Measurements from ENCODE around the gene C9orf72. TPM values are rescaled to one million over a fixed set of nuclear protein-coding genes. Genes with fewer than 3 reads are reported as not detected.

C9orf72 gene
- total RNA-seq, 1 experiment from 2014 or later, result 8.0 TPM

DNA sequence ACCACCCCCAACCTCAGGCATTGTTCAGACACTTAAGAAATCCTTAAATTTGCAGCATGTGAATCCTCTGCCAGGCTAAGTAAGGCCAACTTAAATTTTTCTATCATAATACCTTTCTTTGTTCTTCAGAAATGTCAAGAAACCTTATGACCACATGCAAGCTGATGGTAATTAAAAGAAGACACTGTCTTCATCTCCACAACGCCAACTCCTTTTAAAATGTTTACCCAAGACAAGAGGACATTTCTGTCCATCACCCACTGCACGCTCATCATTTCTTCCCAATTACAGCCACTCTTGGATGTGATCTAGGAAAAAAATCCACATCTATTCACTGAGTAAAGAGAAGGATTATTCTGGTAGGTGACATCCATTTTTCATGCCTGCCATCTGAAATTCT is 55.3 kb downstream of the C9orf72 start:
- DNase-seq, result no peak
- Mint-ChIP-seq H3K4me1 (ENCODE audit: low read depth, unreplicated experiment) (no peaks in the 10 kb centered on the region), H3K9me3 (ENCODE audit: low read depth, unreplicated experiment) (no peaks in the 10 kb centered on the region), H3K27me3 (ENCODE audit: unreplicated experiment) (no peaks in the 10 kb centered on the region), H3K4me3 (ENCODE audit: low read depth, unreplicated experiment) (no peak overlapping the region), H3K27ac (ENCODE audit: unreplicated experiment) (no peak overlapping the region), H3K36me3 (ENCODE audit: insufficient read depth, unreplicated experiment) (no peaks in the 10 kb centered on the region)
- TF ChIP-seq, protein P1, sequence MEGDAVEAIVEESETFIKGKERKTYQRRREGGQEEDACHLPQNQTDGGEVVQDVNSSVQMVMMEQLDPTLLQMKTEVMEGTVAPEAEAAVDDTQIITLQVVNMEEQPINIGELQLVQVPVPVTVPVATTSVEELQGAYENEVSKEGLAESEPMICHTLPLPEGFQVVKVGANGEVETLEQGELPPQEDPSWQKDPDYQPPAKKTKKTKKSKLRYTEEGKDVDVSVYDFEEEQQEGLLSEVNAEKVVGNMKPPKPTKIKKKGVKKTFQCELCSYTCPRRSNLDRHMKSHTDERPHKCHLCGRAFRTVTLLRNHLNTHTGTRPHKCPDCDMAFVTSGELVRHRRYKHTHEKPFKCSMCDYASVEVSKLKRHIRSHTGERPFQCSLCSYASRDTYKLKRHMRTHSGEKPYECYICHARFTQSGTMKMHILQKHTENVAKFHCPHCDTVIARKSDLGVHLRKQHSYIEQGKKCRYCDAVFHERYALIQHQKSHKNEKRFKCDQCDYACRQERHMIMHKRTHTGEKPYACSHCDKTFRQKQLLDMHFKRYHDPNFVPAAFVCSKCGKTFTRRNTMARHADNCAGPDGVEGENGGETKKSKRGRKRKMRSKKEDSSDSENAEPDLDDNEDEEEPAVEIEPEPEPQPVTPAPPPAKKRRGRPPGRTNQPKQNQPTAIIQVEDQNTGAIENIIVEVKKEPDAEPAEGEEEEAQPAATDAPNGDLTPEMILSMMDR (IDR thresholded peaks at IDR 0.05; ENCODE audit: unreplicated experiment), result no peak
- CTCF ChIA-PET, result no interaction called here
- intact Hi-C loops (cut with micrococcal nuclease; ENCODE audit: unreplicated experiment), result no loop called here
- BruUV-seq (replicated peaks), result no TSS peak

DNA sequence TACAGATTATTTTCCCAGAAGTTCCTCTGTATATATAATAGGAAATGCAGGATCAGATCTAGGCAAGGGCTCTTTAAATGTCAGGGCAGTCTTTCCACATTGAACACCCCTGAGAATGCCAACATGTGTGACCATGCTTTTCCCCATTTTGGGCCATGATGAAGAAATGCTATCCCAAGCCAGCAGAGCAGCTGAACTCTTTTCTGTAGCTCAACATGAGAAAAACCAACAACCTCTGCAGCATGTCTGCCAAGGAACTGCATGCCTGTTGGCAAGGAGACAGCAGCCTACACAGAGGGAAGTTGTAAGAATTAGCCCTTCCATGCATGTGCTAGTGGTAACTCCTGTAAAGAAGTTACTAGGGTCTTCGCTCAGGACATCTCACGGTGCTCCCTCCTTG is 58.7 kb downstream of the C9orf72 start:
- intact Hi-C loops (cut with micrococcal nuclease; ENCODE audit: unreplicated experiment), result no loop called here
- TF ChIP-seq, protein P1 (IDR thresholded peaks at IDR 0.05; ENCODE audit: unreplicated experiment), result no peak
- no peaks in the 10 kb centered on the region for H3K27me3 Mint-ChIP-seq (ENCODE audit: unreplicated experiment)
- no peak for DNase-seq
- BruUV-seq (replicated peaks), result no TSS peak
- H3K4me3 Mint-ChIP-seq (ENCODE audit: low read depth, unreplicated experiment), result no peak overlapping the region
- peaks cover 7% of the 10 kb centered on the region for H3K4me1 Mint-ChIP-seq (ENCODE audit: low read depth, unreplicated experiment)
- H3K27ac Mint-ChIP-seq (ENCODE audit: unreplicated experiment), result no peak overlapping the region
- H3K36me3 Mint-ChIP-seq (ENCODE audit: insufficient read depth, unreplicated experiment), result no peaks in the 10 kb centered on the region
- CTCF ChIA-PET, result no interaction called here
- no peaks in the 10 kb centered on the region for H3K9me3 Mint-ChIP-seq (ENCODE audit: low read depth, unreplicated experiment)

DNA sequence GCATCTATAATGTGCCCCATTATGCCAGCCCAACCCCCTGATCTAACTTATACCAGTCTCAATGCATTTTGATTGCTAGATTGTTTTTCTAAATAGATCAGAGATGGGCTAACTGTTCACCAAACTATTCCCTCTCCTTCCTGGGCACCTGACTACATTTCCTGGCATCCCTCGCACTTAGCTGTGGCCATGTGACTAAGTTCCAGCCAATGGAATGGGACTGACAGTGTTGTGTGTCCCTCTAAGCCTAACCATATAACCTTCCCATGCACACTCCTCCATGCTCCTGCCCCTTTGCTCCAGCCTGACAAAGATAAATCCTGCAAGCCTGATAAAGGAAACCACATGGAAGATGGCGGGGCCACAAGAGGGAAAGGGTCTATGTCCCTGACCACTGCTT is 61.5 kb downstream of the C9orf72 start:
- CTCF ChIA-PET, result no interaction called here
- TF ChIP-seq, protein P1 (IDR thresholded peaks at IDR 0.05; ENCODE audit: unreplicated experiment), result no peak
- Mint-ChIP-seq H3K27ac (ENCODE audit: unreplicated experiment) (no peak overlapping the region), H3K36me3 (ENCODE audit: insufficient read depth, unreplicated experiment) (no peaks in the 10 kb centered on the region), H3K4me1 (ENCODE audit: low read depth, unreplicated experiment) (peaks cover 7% of the 10 kb centered on the region), H3K4me3 (ENCODE audit: low read depth, unreplicated experiment) (no peak overlapping the region), H3K27me3 (ENCODE audit: unreplicated experiment) (no peaks in the 10 kb centered on the region), H3K9me3 (ENCODE audit: low read depth, unreplicated experiment) (no peaks in the 10 kb centered on the region)
- DNase-seq, result no peak
- intact Hi-C loops (cut with micrococcal nuclease; ENCODE audit: unreplicated experiment), result no loop called here
- BruUV-seq (replicated peaks), result no TSS peak

DNA sequence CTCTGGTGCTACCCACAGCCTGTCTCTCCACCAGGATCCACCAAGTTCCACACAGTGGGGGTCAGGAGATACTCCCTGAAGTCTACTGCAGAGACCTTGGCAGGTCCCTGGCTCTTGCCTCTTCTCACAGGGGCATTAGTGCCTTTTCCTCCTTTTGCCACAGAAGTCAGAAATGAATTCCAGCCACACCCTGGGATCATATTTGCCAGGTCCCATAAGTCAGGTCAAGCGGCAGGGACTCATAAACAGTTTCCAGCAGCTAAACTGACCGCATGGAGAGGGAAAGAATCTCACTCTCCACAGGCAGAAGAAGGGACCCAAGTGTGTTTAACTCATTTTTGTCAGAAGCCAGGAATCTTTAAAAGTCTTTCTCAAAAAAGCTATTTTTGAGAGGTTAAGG is 62.5 kb downstream of the C9orf72 start:
- H3K4me3 Mint-ChIP-seq (ENCODE audit: low read depth, unreplicated experiment), result no peak overlapping the region
- no TSS peak for BruUV-seq (replicated peaks)
- H3K9me3 Mint-ChIP-seq (ENCODE audit: low read depth, unreplicated experiment), result no peaks in the 10 kb centered on the region
- intact Hi-C loops (cut with micrococcal nuclease; ENCODE audit: unreplicated experiment), result no loop called here
- H3K27ac Mint-ChIP-seq (ENCODE audit: unreplicated experiment), result no peak overlapping the region
- no peaks in the 10 kb centered on the region for H3K27me3 Mint-ChIP-seq (ENCODE audit: unreplicated experiment)
- peaks cover 2% of the 10 kb centered on the region for H3K36me3 Mint-ChIP-seq (ENCODE audit: insufficient read depth, unreplicated experiment)
- peaks cover 16% of the 10 kb centered on the region for H3K4me1 Mint-ChIP-seq (ENCODE audit: low read depth, unreplicated experiment)
- TF ChIP-seq, protein P1 (IDR thresholded peaks at IDR 0.05; ENCODE audit: unreplicated experiment), result no peak
- DNase-seq, result no peak
- CTCF ChIA-PET, result no interaction called here

DNA sequence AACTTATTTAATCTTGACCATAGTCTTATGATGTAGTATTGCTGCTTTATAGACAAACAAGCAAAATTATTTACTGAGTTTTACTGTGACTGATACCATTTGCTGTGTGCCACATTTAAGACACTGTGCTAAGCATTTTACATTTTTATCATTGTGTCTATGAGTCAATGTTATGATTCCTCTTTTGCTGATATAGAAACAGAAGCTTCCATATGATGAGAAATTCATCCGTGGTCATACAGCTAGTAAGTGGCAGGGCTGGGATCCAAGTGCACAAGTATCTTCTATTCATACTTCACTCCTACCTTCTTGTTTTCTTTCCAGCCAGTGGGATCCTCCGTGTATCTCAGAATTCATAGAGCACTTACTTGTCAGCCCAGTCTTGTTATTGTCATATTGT is 66.3 kb downstream of the C9orf72 start:
- intact Hi-C loops (cut with micrococcal nuclease; ENCODE audit: unreplicated experiment), result no loop called here

More for the DNA sequence above, 66.3 kb downstream of the C9orf72 start:
- H3K27ac Mint-ChIP-seq (ENCODE audit: unreplicated experiment), result no peak overlapping the region
- no peaks in the 10 kb centered on the region for H3K9me3 Mint-ChIP-seq (ENCODE audit: low read depth, unreplicated experiment)
- peaks cover 5% of the 10 kb centered on the region for H3K36me3 Mint-ChIP-seq (ENCODE audit: insufficient read depth, unreplicated experiment)
- no peaks in the 10 kb centered on the region for H3K27me3 Mint-ChIP-seq (ENCODE audit: unreplicated experiment)
- TF ChIP-seq, protein P1 (IDR thresholded peaks at IDR 0.05; ENCODE audit: unreplicated experiment), result no peak
- BruUV-seq (replicated peaks), result no TSS peak
- CTCF ChIA-PET, result no interaction called here
- DNase-seq, result no peak
- no peak overlapping the region for H3K4me3 Mint-ChIP-seq (ENCODE audit: low read depth, unreplicated experiment)
- peaks cover 20% of the 10 kb centered on the region for H3K4me1 Mint-ChIP-seq (ENCODE audit: low read depth, unreplicated experiment)
